ENCODE measurements around the gene PPP2R3B.
"Not testable (repeated sequence)": the region's sequence is repeated elsewhere in the genome, so short reads cannot be mapped to it uniquely, and the experiment has no call there.

The PPP2R3B gene

DNA sequence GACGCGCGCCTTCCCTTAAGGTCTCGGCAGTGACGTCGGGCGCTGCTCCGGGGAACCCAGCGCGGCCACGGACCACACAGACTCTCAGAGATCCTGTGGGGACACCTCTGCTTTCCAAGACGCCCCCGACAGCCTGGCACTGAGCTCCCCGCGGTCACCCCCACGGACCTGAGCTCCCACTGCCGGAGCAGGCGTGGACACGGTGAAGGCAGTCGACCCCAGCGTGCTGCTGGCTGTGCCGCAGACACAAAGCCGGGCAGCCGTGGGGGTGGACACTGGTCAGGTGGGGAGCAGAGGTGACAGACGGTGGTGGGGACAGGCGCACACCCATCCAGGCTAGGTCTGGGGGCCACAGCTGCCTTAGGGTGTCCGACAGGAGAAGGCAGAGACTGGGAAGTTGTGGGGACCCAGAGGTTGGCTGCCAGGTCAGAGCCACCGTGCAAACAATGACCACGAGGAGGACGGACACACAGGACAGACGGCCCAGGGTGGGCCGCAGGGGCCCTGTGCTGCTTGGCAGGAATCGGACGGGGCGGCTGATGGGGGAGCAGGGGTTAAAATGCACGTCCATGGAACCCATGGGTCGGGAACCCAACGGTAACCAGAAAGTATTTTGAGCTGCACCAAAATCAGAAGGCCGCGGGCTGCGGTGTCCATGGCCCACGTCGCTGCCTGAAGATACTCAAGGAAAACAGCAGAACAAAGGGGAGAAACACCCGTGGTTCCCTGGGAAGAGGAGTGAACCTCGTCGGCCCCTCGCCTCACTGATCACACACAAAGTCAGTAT is 51.5 kb downstream of the PPP2R3B start:
- no peak for DNase-seq

- DNase-seq: no peak
Measured at GRCh38 chrX:334331-334891, 52.3 kb downstream of the PPP2R3B start.

DNA sequence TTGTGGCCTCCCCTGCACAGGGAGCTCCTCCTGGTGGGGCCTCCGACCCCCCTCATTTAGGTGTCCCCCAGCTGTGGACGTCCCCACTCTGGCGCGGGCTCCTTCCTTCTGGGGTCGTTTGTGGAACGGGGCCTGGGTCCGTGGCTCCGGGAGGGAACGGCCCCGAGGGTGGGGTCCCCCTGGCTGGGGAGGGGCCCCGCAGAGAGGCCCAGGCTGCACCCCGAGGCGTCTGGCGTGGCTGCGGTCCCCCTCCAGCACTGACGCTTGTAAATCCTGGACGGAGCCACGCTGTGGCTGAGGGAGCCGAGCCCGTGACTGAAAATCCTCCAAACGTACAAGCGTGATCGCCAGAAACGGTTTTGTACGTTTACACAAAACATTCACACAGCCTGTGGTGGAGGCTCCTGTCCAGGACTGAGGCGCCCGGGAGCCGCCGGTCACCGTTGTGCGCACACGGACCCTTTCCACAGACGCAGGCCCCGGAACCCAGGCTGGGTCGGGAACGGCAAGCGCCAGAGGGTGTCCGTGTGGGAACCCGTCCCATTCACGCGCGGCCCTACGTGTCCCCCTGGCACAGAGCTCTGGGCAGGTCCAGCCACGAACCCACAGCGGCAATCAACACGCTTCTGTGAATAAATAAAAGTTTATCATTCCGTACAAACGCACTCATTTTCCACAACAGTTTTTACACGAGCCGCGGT is 52.9 kb downstream of the PPP2R3B start:
- DNase-seq: no peak

DNA sequence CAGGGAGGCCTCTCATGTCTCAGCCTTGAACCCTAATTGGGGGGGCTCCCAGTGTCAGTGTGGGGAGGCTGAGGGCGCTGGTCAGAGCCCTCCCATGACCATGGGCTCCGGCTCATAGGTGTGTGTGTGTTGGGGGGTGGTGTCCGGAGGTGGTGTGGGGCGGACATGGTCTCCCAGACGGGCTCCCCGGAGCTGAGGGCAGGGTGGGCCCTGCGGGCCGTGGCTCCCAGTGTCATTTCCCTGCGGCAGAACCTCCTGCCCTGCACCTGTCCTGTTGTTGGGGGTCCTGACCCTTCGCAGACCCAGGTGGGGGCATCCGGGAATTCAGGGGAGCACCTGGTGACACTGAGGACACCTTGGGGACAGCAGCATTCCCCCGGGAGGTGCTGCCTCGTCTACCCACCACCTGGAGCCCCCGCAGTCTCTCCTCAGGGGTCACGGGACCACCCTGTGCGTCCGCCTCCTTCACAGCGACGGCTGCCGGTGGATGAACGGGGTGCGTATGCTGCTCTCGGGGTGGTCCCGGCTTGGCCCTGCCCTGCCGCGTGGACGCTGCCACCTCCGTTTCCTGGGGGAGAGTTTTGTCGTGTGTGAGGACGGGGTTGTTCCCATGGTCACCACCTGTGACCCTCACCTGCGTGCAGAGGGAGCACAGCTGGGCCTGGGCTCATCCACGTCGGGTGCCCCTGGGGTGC is 53.6 kb downstream of the PPP2R3B start:
- DNase-seq: no peak

DNA sequence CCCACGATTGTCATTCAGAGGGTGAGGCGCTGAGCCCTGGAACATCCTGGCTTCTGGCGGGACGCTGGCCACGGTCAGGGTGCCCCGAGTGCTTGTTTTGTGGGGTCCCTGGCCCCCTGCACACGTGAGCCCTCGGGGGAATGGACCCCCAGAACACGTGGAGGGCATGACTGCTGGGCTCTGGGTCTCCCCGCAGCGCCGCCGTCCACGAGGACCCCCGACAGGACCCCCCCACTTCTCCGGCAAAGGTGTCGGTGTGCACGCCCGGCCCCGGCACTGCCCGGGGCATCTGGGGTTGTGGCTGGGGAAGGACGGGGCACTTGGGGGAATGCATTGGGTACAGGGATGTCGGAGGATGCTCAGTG is 54.2 kb downstream of the PPP2R3B start:
- DNase-seq: no peak

DNA sequence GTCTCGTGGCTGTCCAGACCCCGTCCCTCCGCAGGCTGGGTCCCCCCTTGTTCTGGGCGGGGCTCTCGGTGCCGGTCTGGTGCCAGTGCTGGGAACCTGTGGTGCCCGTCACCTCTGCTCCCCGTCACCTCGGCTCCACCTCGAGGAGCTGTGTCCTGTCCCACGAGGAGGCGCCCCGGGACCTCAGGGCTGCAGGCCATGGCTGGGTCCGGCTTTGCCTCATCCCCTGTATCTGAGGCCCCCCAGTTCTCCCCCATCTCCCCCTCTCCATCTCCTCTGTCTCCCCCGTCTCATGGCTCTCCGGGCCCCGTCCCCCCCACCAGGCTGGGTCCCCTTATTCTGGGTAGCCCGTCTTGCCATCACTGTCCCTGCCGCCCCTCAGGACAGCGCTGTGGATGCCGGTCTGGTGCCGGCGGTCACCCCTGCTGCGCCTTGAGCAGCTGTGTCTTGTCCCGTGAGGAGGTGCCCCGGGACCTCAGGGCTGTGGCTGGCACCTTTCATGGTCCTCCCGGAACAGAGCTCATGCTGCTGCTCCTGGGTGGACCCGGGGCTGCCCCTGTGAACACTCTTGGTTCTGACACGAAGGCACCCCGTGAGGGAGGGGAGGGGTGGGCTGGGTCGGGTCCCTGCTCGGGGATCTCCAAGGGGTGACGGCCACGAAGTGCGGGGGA is 54.7 kb downstream of the PPP2R3B start:
- no peak for DNase-seq

- DNase-seq: peak; percentile 54
Measured at GRCh38 chrX:331151-331824, 55.4 kb downstream of the PPP2R3B start.

GRCh38 chrX:330726-331150 is 56.0 kb downstream of the PPP2R3B start:
- no peak for DNase-seq

DNA sequence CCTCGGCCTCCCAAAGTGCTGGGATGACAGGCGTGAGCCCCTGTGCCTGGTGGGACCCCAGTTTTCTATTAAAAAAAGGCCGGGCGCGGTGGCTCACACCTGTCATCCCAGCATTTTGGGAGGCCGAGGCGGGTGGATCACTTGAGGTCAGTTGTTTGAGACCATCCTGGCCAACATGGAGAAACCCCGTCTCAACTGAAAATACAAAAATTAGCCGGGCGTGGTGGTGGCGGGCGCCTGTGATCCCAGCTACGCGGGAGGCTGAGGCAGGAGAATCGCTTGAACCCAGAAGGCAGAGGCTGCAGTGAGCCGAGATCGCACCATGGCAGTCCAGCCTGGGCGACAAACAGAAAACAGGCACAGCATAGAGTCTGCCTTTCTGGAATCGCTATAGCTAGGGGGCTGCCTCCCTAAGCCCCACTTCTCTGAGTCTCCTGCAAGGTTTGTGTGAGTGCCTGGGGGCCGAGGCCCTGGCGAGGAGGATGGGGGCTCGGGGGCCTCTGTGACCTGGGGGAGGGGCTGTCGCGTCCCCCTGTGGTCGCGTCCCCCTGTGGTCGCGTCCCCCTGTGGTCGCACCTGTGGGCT is 56.5 kb downstream of the PPP2R3B start:
- not testable (repeated sequence) for DNase-seq

- no peak for DNase-seq
Measured at GRCh38 chrX:329291-329910, 57.3 kb downstream of the PPP2R3B start.

- no peak for DNase-seq
Measured at GRCh38 chrX:327660-328126, 59.0 kb downstream of the PPP2R3B start.

GRCh38 chrX:324664-325063 is 62.0 kb downstream of the PPP2R3B start:
- DNase-seq: not testable (repeated sequence)

GRCh38 chrX:323721-324628 is 62.7 kb downstream of the PPP2R3B start:
- no peak for DNase-seq

GRCh38 chrX:320126-320783 is 66.5 kb downstream of the PPP2R3B start:
- no peak for DNase-seq

DNA sequence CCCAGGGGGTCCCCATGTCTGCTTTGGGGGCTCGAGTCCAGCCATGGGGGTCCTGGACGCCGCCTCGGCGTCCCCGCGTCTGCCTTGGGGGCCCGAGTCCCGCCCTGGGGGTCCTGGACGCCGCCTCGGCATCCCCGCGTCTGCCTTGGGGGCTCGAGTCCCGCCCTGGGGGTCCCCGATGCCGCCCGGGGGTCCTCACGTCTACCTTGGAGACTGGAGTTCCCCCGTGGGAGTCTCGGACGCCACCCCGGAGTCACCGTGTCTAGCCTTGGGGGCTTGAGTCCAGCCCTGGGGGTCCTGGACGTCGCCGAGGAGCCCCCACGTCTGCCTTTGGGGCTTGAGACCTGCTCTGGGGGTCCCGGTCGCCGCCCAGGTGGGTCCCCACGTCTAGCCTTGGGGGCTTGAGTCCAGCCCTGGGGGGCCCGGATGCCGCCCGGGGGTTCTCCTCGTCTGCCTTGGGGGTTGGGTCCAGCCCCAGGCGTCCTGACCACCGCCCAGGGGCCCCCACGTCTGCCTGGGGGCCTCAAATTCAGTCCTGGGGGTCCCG is 67.1 kb downstream of the PPP2R3B start:
- DNase-seq: no peak

- DNase-seq: peak; percentile 97
Measured at GRCh38 chrX:318739-319578, 67.7 kb downstream of the PPP2R3B start, which contains the start of gene GTPBP6. Gene GTPBP6, minus strand, starts transcription at chrX:318796. Its CDS starts 9 bp downstream, at chrX:318787.

GRCh38 chrX:318068-318738 is 68.5 kb downstream of the PPP2R3B start:
- DNase-seq: peak; percentile 96

Measured in activated CD8-positive, alpha-beta memory T cell treated with anti-CD3 and anti-CD28 coated beads, Interleukin-2, amount 50 U/mL, for 48 hours (primary cell).